GM23338 (cell line): ENCODE measurements around the gene GRM4. TPM values are rescaled to one million over a fixed set of nuclear protein-coding genes. Genes with fewer than 3 reads are reported as not detected.

ENCODE experiments used
- ATAC-seq: fragments of 200-7000 bp; cut with Tn5 transposase; 3 replicates; pipeline ENCODE4 v1.9.1; 2020
- DNase-seq: peaks from one replicate; pipeline ENCODE4 v3.0.0-alpha.2; 2015; ENCODE audit warnings: low spot score
- H2AFZ ChIP-seq: fragments of 200-600 bp; sonication (generic); 2 replicates; pipeline ENCODE4 v1.8.0; 2016; ENCODE audit warnings: antibody characterized with exemption, mild to moderate bottlenecking, moderate library complexity
- H3F3A ChIP-seq: fragments of 200-600 bp; sonication (generic); replicated peaks from 2 replicates; pipeline ENCODE4 v1.8.0; 2017; ENCODE audit warnings: antibody characterized with exemption, mixed run types, low read depth
- H3K27ac ChIP-seq: fragments of 200-600 bp; sonication (generic); 2 replicates; pipeline ENCODE4 v1.6.1; 2016; ENCODE audit warnings: low read depth
- H3K27me3 ChIP-seq: fragments of 200-600 bp; sonication (generic); 2 replicates; pipeline ENCODE4 v1.8.0; 2016; ENCODE audit warnings: mild to moderate bottlenecking, mixed run types, moderate library complexity; ENCODE audit not compliant: insufficient read depth
- H3K36me3 ChIP-seq: fragments of 200-600 bp; sonication (generic); 2 replicates; pipeline ENCODE4 v1.8.0; 2016; ENCODE audit warnings: mild to moderate bottlenecking; ENCODE audit not compliant: insufficient read depth
- H3K4me1 ChIP-seq: fragments of 200-600 bp; sonication (generic); 2 replicates; pipeline ENCODE4 v1.8.0; 2016; ENCODE audit warnings: mild to moderate bottlenecking, moderate library complexity; ENCODE audit not compliant: insufficient read depth
- H3K4me2 ChIP-seq: fragments of 200-600 bp; sonication (generic); 2 replicates; pipeline ENCODE4 v1.7.1; 2017; ENCODE audit warnings: mixed run types
- H3K4me3 ChIP-seq: fragments of 200-600 bp; sonication (generic); 2 replicates; pipeline ENCODE4 v1.6.1; 2016; ENCODE audit warnings: mixed run types
- H3K79me2 ChIP-seq: fragments of 200-600 bp; sonication (generic); replicated peaks from 2 replicates; pipeline ENCODE4 v1.8.0; 2017; ENCODE audit warnings: mild to moderate bottlenecking; ENCODE audit not compliant: insufficient read depth
- H3K9me2 ChIP-seq: fragments of 200-600 bp; sonication (generic); 2 replicates; pipeline ENCODE4 v1.8.0; 2017; ENCODE audit not compliant: insufficient read depth
- H4K20me1 ChIP-seq: fragments of 200-600 bp; sonication (generic); replicated peaks from 2 replicates; pipeline ENCODE4 v1.8.0; 2017; ENCODE audit warnings: mild to moderate bottlenecking; ENCODE audit not compliant: insufficient read depth
- H3K27ac Mint-ChIP-seq: 2 replicates; pipeline ENCODE4 v1.8.0; 2020; ENCODE audit warnings: inconsistent platforms, mild to moderate bottlenecking, moderate library complexity, mixed read lengths
- H3K27me3 Mint-ChIP-seq: 3 replicates; pipeline ENCODE4 v1.8.0; 2022; ENCODE audit warnings: low read depth, mild to moderate bottlenecking, moderate library complexity, mixed read lengths, inconsistent platforms; ENCODE audit not compliant: insufficient read depth, poor library complexity
- H3K36me3 Mint-ChIP-seq: 3 replicates; pipeline ENCODE4 v1.8.0; 2021; ENCODE audit warnings: low read depth, mild to moderate bottlenecking, inconsistent platforms, moderate library complexity, mixed read lengths
- H3K4me1 Mint-ChIP-seq: 3 replicates; pipeline ENCODE4 v1.8.0; 2020; ENCODE audit warnings: mild to moderate bottlenecking, inconsistent platforms, mixed read lengths
- H3K4me3 Mint-ChIP-seq: 3 replicates; pipeline ENCODE4 v1.8.0; 2021; ENCODE audit warnings: moderate library complexity, mild to moderate bottlenecking, inconsistent platforms, mixed read lengths
- H3K9me3 Mint-ChIP-seq: 3 replicates; pipeline ENCODE4 v1.8.0; 2020; ENCODE audit warnings: moderate library complexity, mild to moderate bottlenecking, inconsistent platforms, mixed read lengths
- CREB1 ChIP-seq: fragments of 250-450 bp; sonication (Bioruptor Pico); IDR thresholded peaks from 2 replicates; pipeline ENCODE4 v1.5.0; 2020; ENCODE audit warnings: low read depth, mild to moderate bottlenecking, moderate library complexity
- ETS1 ChIP-seq: IDR thresholded peaks from 2 replicates; pipeline ENCODE4 v1.6.1; 2016; ENCODE audit warnings: antibody characterized with exemption
- EZH2 ChIP-seq: fragments of 200-600 bp; sonication (generic); IDR thresholded peaks from one replicate; pipeline ENCODE4 v1.8.0; 2017; ENCODE audit warnings: antibody characterized with exemption, mild to moderate bottlenecking, low read depth; ENCODE audit not compliant: unreplicated experiment
- JUNB ChIP-seq: IDR thresholded peaks from one replicate; pipeline ENCODE4 v1.6.1; 2016; ENCODE audit warnings: antibody characterized with exemption; ENCODE audit not compliant: unreplicated experiment
- NANOG ChIP-seq: IDR thresholded peaks from 2 replicates; pipeline ENCODE4 v1.6.1; 2016; ENCODE audit warnings: antibody characterized with exemption, borderline replicate concordance
- REST ChIP-seq: IDR thresholded peaks from one replicate; pipeline ENCODE4 v1.6.1; 2018; ENCODE audit warnings: antibody characterized with exemption; ENCODE audit not compliant: unreplicated experiment
- STAT1 ChIP-seq: IDR thresholded peaks from one replicate; pipeline ENCODE4 v1.6.1; 2016; ENCODE audit warnings: antibody characterized with exemption; ENCODE audit not compliant: unreplicated experiment
- ZNF114 ChIP-seq: fragments of 250-450 bp; sonication (Bioruptor Pico); IDR thresholded peaks from 2 replicates; pipeline ENCODE4 v1.5.0; 2020; ENCODE audit warnings: mild to moderate bottlenecking, moderate library complexity
- ZNF462 ChIP-seq: fragments of 250-450 bp; sonication (Bioruptor Pico); IDR thresholded peaks from 2 replicates; pipeline ENCODE4 v1.5.0; 2020; ENCODE audit warnings: mild to moderate bottlenecking, moderate library complexity
- polyA plus RNA-seq: library from polyadenylated mRNA; unstranded; fragments of >200 nt; fragmentation: Nextera tagmentation; extraction: Ambion mirVana; gene quantifications from 2 replicates; pipeline ENCODE4 v1.2.1, GENCODE V29; 2016
- total RNA-seq: library from RNA; depleted of rRNA; stranded (reverse); fragments of >200 nt; shearing (Covaris generic); gene quantifications from 2 replicates; pipeline ENCODE4 v1.2.3, GENCODE V29; 2014

GRM4 gene
- total and polyA plus RNA-seq, 2 experiments from 2014 or later: 7.0 to 30.6 TPM

GRCh38 chr6:34084591-34085290 lies 61.1 kb downstream of the GRM4 start:
- Histone ChIP-seq H3K27ac (no peak overlapping the region), H4K20me1 (no peaks in the 10 kb centered on the region), H3K27me3 (no peaks in the 10 kb centered on the region), H3K4me2 (no peak overlapping the region), H3K4me1 (0 out of 2 replicates have a peak, but pooled peaks cover 2% of the 10 kb centered on the region), H3K36me3 (no peaks in the 10 kb centered on the region), H3K79me2 (no peaks in the 10 kb centered on the region), H3F3A (no peaks in the 10 kb centered on the region; the same call in 1 of the 2 replicates), H3K4me3 (no peak overlapping the region), H2AFZ (no peak overlapping the region), H3K9me2 (no peaks in the 10 kb centered on the region)
- Mint-ChIP-seq H3K9me3 (no peaks in the 10 kb centered on the region), H3K4me1 (peaks cover 28% of the 10 kb centered on the region), H3K27ac (peak overlapping the region; percentile 72), H3K4me3 (no peak overlapping the region), H3K27me3 (peaks cover 19% of the 10 kb centered on the region), H3K36me3 (peaks cover 5% of the 10 kb centered on the region; the same call in 1 of the 3 replicates)
- DNase-seq (no peak), ATAC-seq (no peak)
- TF ChIP-seq ZNF114 (no peak), STAT1 (no peak), NANOG (no peak), JUNB (no peak), EZH2 (no peak), ETS1 (no peak), REST (no peak), CREB1 (no peak), ZNF462 (CRISPR knock-in tag) (no peak)
